Loucy (cell line): Measurements from ENCODE around the gene BAAT.

Source experiments
- H2AFZ ChIP-seq: fragments of 200-600 bp; sonication (generic); 2 replicates; pipeline ENCODE4 v1.6.0; 2016; ENCODE audit warnings: antibody characterized with exemption, mild to moderate bottlenecking, low read length, moderate library complexity
- H3F3A ChIP-seq: fragments of 200-600 bp; 2 replicates; pipeline ENCODE4 v1.6.0; 2016; ENCODE audit warnings: antibody characterized with exemption, low read depth, mild to moderate bottlenecking
- H3K27me3 ChIP-seq: fragments of 200-600 bp; sonication (generic); 2 replicates; pipeline ENCODE4 v1.6.1; 2014; ENCODE audit warnings: low read length, mild to moderate bottlenecking; ENCODE audit not compliant: insufficient read depth, poor library complexity, severe bottlenecking
- H3K36me3 ChIP-seq: fragments of 200-600 bp; sonication (generic); 2 replicates; pipeline ENCODE4 v1.6.1; 2016; ENCODE audit warnings: low read length; ENCODE audit not compliant: insufficient read depth
- H3K4me1 ChIP-seq: fragments of 200-600 bp; sonication (generic); 2 replicates; pipeline ENCODE4 v1.5.1; 2014; ENCODE audit warnings: low read length, mild to moderate bottlenecking; ENCODE audit not compliant: insufficient read depth, poor library complexity, severe bottlenecking
- H3K4me2 ChIP-seq: fragments of 200-600 bp; sonication (generic); 2 replicates; pipeline ENCODE4 v1.6.0; 2014; ENCODE audit warnings: antibody characterized with exemption, low read length, low read depth, mild to moderate bottlenecking; ENCODE audit not compliant: poor library complexity, severe bottlenecking
- H3K4me3 ChIP-seq: fragments of 200-600 bp; sonication (generic); 2 replicates; pipeline ENCODE4 v1.5.1; 2014; ENCODE audit warnings: low read length, mild to moderate bottlenecking, mixed read lengths; ENCODE audit not compliant: poor library complexity, severe bottlenecking
- H3K79me2 ChIP-seq: fragments of 200-600 bp; sonication (generic); 2 replicates; pipeline ENCODE4 v1.6.1; 2014; ENCODE audit warnings: low read length; ENCODE audit not compliant: insufficient read depth
- H3K9ac ChIP-seq: fragments of 200-600 bp; sonication (generic); 2 replicates; pipeline ENCODE4 v1.6.0; 2014; ENCODE audit warnings: mild to moderate bottlenecking, low read depth, low read length, moderate library complexity; ENCODE audit not compliant: poor library complexity, severe bottlenecking
- H3K9me2 ChIP-seq: fragments of 200-600 bp; sonication (generic); replicated peaks from 2 replicates; pipeline ENCODE4 v1.6.1; 2016; ENCODE audit warnings: low read depth, low read length, mixed read lengths
- H3K9me3 ChIP-seq: fragments of 200-600 bp; sonication (generic); 2 replicates; pipeline ENCODE4 v1.6.1; 2014; ENCODE audit warnings: mild to moderate bottlenecking, antibody characterized with exemption, low read length, low read depth; ENCODE audit not compliant: insufficient read depth
- H4K20me1 ChIP-seq: fragments of 200-600 bp; sonication (generic); 2 replicates; pipeline ENCODE4 v1.6.0; 2014; ENCODE audit warnings: antibody characterized with exemption, low read length, mild to moderate bottlenecking; ENCODE audit not compliant: insufficient read depth, poor library complexity, severe bottlenecking
- CTCF ChIP-seq: fragments of 200-600 bp; sonication (generic); conservative IDR thresholded peaks from 2 replicates; pipeline ENCODE4 v1.5.1; 2014; ENCODE audit warnings: mild to moderate bottlenecking, antibody characterized with exemption, low read length
- EZH2phosphoT487 ChIP-seq: fragments of 200-600 bp; IDR thresholded peaks from 2 replicates; pipeline ENCODE4 v1.6.1; 2018; ENCODE audit warnings: antibody characterized with exemption, mild to moderate bottlenecking, moderate library complexity, borderline replicate concordance

Gene BAAT

GRCh38 chr9:101381833-101382342 is 2.9 kb downstream of the BAAT start:
- H3K79me2 ChIP-seq: no peaks in the 10 kb centered on the region
- no peaks in the 10 kb centered on the region for H3K36me3 ChIP-seq
- H3K4me2 ChIP-seq: no peak overlapping the region
- H3K4me3 ChIP-seq: no peak overlapping the region
- H3F3A ChIP-seq: no peaks in the 10 kb centered on the region
- H3K9me3 ChIP-seq: no peaks in the 10 kb centered on the region
- no peaks in the 10 kb centered on the region for H3K27me3 ChIP-seq
- H2AFZ ChIP-seq: no peak overlapping the region
- no peaks in the 10 kb centered on the region for H4K20me1 ChIP-seq
- H3K9me2 ChIP-seq: no peaks in the 10 kb centered on the region
- TF ChIP-seq CTCF (no peak), EZH2phosphoT487 (no peak)
- no peak overlapping the region for H3K9ac ChIP-seq
- no peaks in the 10 kb centered on the region for H3K4me1 ChIP-seq

GRCh38 chr9:101381118-101381517 is 3.7 kb downstream of the BAAT start:
- Histone ChIP-seq H3K27me3 (no peaks in the 10 kb centered on the region), H3K4me2 (no peak overlapping the region), H2AFZ (no peak overlapping the region), H3K79me2 (no peaks in the 10 kb centered on the region), H3K4me3 (no peak overlapping the region), H3K9me3 (no peaks in the 10 kb centered on the region), H3F3A (no peaks in the 10 kb centered on the region), H3K9me2 (no peaks in the 10 kb centered on the region), H3K4me1 (no peaks in the 10 kb centered on the region), H3K36me3 (no peaks in the 10 kb centered on the region), H4K20me1 (no peaks in the 10 kb centered on the region), H3K9ac (no peak overlapping the region)
- TF ChIP-seq EZH2phosphoT487: no peak
- no peak for TF ChIP-seq CTCF

- TF ChIP-seq EZH2phosphoT487 (no peak), CTCF (no peak)
- H3K36me3 ChIP-seq: no peaks in the 10 kb centered on the region
- no peak overlapping the region for H3K4me2 ChIP-seq
- H2AFZ ChIP-seq: no peak overlapping the region
- no peak overlapping the region for H3K4me3 ChIP-seq
- H3K27me3 ChIP-seq: no peaks in the 10 kb centered on the region
- H4K20me1 ChIP-seq: no peaks in the 10 kb centered on the region
- H3F3A ChIP-seq: no peaks in the 10 kb centered on the region
- no peaks in the 10 kb centered on the region for H3K9me2 ChIP-seq
- H3K79me2 ChIP-seq: no peaks in the 10 kb centered on the region
- H3K9ac ChIP-seq: no peak overlapping the region
- no peaks in the 10 kb centered on the region for H3K9me3 ChIP-seq
- H3K4me1 ChIP-seq: no peaks in the 10 kb centered on the region
Observed at GRCh38 chr9:101380295-101380694, 4.5 kb downstream of the BAAT start.
